HepG2 (cell line): ENCODE results near the gene CHST3. TPM values are rescaled to one million over a fixed set of nuclear protein-coding genes. Genes with fewer than 3 reads are reported as not detected.

ENCODE experiments used
- E2F5 ChIP-seq: sonication (generic); formaldehyde crosslinking; conservative IDR thresholded peaks from 2 replicates; pipeline ENCODE4 v1.4.0; 2020; ENCODE audit warnings: missing genetic modification reagents
- FOXM1 ChIP-seq: sonication (generic); formaldehyde crosslinking; IDR thresholded peaks from 2 replicates; pipeline ENCODE4 v1.5.0; 2020; ENCODE audit warnings: missing genetic modification reagents
- FUBP1 ChIP-seq: sonication (generic); formaldehyde crosslinking; IDR thresholded peaks from 2 replicates; pipeline ENCODE4 v1.5.1; 2020; ENCODE audit warnings: missing genetic modification reagents, mild to moderate bottlenecking, borderline replicate concordance
- ISX ChIP-seq: sonication (generic); formaldehyde crosslinking; conservative IDR thresholded peaks from 2 replicates; pipeline ENCODE4 v1.5.0; 2020; ENCODE audit warnings: missing genetic modification reagents
- KMT2B ChIP-seq: IDR thresholded peaks from 2 replicates; pipeline ENCODE4 v1.6.1; 2016; ENCODE audit warnings: missing genetic modification reagents, missing compliant biosample characterization
- MXD4 ChIP-seq: IDR thresholded peaks from 2 replicates; pipeline ENCODE4 v1.6.1; 2016; ENCODE audit warnings: mild to moderate bottlenecking, missing biosample characterization, missing genetic modification reagents
- NAIF1 ChIP-seq: sonication (generic); formaldehyde crosslinking; IDR thresholded peaks from 2 replicates; pipeline ENCODE4 v1.5.0; 2020; ENCODE audit warnings: mild to moderate bottlenecking, missing genetic modification reagents, borderline replicate concordance
- NBN ChIP-seq: fragments of 450-650 bp; conservative IDR thresholded peaks from 2 replicates; pipeline ENCODE4 v1.6.1; 2017
- RXRA ChIP-seq: sonication (generic); formaldehyde crosslinking; IDR thresholded peaks from 2 replicates; pipeline ENCODE4 v1.5.1; 2020; ENCODE audit warnings: missing genetic modification reagents
- SMC3 ChIP-seq: IDR thresholded peaks from 2 replicates; pipeline ENCODE4 v1.6.1; 2011; ENCODE audit warnings: low read length, improper control_type of control experiment
- TFAP4 ChIP-seq: sonication (generic); IDR thresholded peaks from 2 replicates; pipeline ENCODE4 v1.6.1; 2016; ENCODE audit warnings: low read depth, borderline replicate concordance
- U2AF1 ChIP-seq: fragments of 200-400 bp; formaldehyde crosslinking; optimal IDR thresholded peaks from 2 replicates; pipeline ENCODE3; 2017; ENCODE audit warnings: mild to moderate bottlenecking, low read depth, low read length
- UBTF ChIP-seq: sonication (generic); formaldehyde crosslinking; IDR thresholded peaks from 2 replicates; pipeline ENCODE4 v1.4.0; 2020; ENCODE audit warnings: mild to moderate bottlenecking, missing genetic modification reagents
- ZNF18 ChIP-seq: sonication (generic); formaldehyde crosslinking; IDR thresholded peaks from 2 replicates; pipeline ENCODE4 v1.8.0; 2022; ENCODE audit warnings: mild to moderate bottlenecking, missing genetic modification reagents; ENCODE audit not compliant: insufficient replicate concordance
- ZNF44 ChIP-seq: sonication (generic); formaldehyde crosslinking; IDR thresholded peaks from 2 replicates; pipeline ENCODE4 v1.5.1; 2020; ENCODE audit warnings: mild to moderate bottlenecking, missing genetic modification reagents
- ZNF713 ChIP-seq: sonication (generic); formaldehyde crosslinking; IDR thresholded peaks from 2 replicates; pipeline ENCODE4 v1.4.0; 2020; ENCODE audit warnings: mild to moderate bottlenecking, missing genetic modification reagents
- polyA plus RNA-seq, 8 experiments: library from polyadenylated mRNA; depleted of rRNA in 3 of 8; stranded (reverse) in 7 of 8; unstranded in 1 of 8; fragments of >200 nt; fragmentation: Illumina TruSeq in 4 of 8; extraction: Trizol in 4 of 8; gene quantifications; 2 replicates each; pipeline versions ENCODE4 v1.2.1 to v1.2.3, GENCODE V29; 2011 to 2016; ENCODE audit warnings: low read depth in 4 of 8, missing spikeins in 1 of 8, mixed read lengths in 1 of 8; ENCODE audit not compliant: insufficient read depth in 1 of 8
- total RNA-seq, 5 experiments: library from RNA; depleted of rRNA; stranded (reverse); fragments of >200 nt; fragmentation: Illumina TruSeq; extraction: Trizol; gene quantifications; 2 replicates each; pipeline ENCODE4 v1.2.3, GENCODE V29; 2016; ENCODE audit warnings: low read depth in 1 of 5

CHST3 gene
- total and polyA plus RNA-seq, 2 of the 13 experiments (the other 11 are each of a cell fraction or from before 2014, with no cell fraction given): 7.2 to 18.7 TPM

GRCh38 chr10:72030762-72031543 lies 66.8 kb downstream of the CHST3 start (continued):
- TF ChIP-seq MXD4: no peak
- TF ChIP-seq ISX (CRISPR knock-in tag): no peak
- peak; percentile 51; the same call in 1 of the 2 replicates for TF ChIP-seq TFAP4
- TF ChIP-seq ZNF44 (CRISPR knock-in tag): no peak
- TF ChIP-seq E2F5: peak; percentile 77
- peak; percentile 45 for TF ChIP-seq ZNF18
- TF ChIP-seq RXRA (CRISPR knock-in tag): peak; percentile 99
- TF ChIP-seq FUBP1 (CRISPR knock-in tag): no peak
- TF ChIP-seq SMC3: no peak; the same call in 1 of the 2 replicates
- TF ChIP-seq UBTF: peak; percentile 94
- peak; percentile 81 for TF ChIP-seq U2AF1
- TF ChIP-seq NBN: no peak
- no peak for TF ChIP-seq ZNF713 (CRISPR knock-in tag)
- TF ChIP-seq NAIF1 (CRISPR knock-in tag): no peak
- TF ChIP-seq FOXM1: no peak
- TF ChIP-seq KMT2B: no peak
